SKM-1 treated with dmso at 0.1 percent for 144 hours (cell line): Measurements from ENCODE around the gene CASTOR1.

Experiments
- DNase-seq: peaks from one replicate; lab custom pipeline; 2025; ENCODE audit not compliant: unreplicated experiment; lab: John Stamatoyannopoulos, UW

CASTOR1 gene

DNA sequence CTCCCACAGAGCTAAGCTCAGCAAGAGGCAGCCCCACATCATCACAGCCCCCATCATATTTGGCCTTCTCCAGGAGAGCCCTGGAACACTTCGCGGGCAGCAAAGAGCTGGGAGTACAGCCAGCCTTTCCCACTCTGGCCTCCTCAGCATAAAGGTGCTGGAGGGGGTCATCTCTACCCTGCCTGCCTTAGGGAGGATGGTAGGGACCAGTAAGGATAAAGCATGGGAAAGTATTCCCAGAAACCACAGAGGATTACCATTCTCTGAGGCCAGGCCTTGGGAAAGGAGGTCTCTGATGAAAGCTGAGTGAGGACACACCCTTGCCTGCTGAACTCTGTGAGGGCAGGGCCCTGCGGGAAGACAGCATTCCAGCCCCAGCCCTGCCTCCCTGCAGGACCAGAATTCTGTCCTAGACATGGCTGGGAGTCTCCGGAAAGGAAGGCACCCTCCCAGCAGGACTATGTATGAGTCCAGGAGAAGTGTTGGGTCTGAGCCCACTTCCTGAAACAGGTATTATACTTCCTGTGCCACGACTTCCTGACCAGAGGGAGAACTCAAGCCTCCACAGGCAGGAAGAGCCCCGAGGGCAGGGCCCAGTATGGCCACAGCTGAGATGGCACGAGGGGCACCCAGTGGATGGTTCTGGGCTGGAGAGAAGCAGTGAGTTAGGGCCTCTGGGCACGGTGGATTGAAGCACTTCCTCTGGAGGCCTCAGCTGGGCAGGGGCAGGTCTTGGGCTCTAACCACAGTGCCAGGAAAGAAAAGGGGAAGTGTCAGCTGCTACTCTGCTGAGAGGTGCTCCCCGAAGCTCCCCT lies 12.9 kb upstream of the CASTOR1 start:
- peak; percentile 83 for DNase-seq

DNA sequence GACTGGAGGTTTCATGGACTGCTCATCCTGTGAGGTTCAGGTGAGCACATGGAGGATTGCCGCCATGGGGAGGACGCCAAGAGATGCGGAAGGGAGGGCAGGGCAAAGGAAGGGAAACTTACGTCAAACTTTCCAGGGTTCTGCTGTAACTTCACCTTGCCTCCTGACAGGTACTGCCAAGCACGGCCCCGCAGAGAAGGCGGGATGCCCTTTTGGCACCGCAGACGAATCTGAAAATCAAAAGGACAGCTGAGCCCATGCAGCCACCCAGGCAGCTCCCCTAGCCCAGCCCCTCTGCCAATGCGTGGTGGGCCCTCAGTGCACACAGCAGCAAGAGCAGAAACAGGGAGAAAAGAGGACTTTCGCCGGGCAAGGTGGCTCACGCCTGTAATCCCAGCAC lies 10.0 kb upstream of the CASTOR1 start:
- no peak for DNase-seq

DNA sequence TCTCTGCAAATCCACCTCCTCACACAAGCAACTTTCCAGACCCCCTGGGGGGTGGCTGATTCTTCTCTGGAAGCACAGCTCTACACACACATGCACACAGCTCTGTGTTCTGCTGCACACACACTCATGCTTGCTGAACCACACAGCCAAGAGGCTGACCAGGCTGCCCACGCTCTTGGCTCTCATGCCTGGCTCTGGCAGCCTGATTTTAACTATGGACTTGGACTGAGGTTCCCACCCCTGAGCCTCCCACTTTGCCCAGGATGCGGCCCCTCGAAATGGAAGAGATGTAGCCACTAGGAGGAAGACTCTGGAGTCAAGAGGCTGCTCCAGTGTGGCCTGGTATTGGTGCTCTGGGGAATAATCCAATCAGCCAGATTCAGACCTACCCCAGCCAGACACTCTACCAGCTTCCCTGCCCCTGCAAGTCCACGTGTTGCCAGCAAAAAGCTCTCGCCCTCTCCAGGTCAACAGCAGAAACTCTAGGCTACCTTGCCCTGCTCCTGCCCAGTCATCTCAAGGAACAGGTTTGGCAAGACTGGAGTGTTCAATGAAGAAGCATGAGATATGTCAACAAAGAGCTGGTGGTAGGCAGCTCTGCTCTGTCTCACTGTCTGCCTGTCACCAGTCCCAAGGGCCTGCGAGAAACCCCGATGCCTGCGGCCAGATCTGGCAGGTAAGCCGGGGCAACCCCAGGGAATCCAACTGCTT lies 8.8 kb upstream of the CASTOR1 start:
- no peak for DNase-seq

DNA sequence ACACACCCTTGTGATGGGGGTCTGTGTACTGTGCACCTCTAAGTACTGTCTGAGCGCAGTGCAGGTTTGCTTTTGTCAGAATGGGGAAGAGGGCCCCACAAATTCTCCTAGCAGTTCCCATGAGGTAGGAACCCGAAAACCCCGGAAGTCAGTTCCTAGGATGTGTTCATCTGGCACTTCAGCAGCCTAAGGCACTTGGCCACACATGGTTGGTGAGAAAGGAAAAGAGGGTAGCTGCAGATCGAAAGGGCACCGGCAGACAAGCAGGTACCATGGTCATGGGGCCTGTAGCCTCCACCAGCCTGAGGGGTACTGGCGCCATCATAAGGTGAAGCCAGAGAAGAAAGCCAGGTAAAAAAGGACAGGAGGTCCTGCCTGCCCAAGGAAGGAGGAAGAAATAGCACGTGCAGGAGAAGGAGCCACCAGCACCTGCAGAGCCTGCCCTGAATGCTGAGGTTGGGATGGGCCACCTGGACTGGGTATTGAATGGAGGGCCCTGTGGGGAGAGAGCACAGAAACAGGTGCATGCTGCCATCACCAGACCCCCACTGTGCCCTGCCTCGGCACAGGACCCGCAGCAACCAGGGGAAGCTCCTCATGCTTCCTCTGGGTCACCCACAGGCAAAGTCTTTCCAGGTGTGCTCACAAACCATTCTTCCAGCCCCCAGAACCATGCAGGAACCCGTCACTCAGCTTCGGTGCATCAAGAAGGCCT lies 8.1 kb upstream of the CASTOR1 start:
- DNase-seq, result no peak

DNA sequence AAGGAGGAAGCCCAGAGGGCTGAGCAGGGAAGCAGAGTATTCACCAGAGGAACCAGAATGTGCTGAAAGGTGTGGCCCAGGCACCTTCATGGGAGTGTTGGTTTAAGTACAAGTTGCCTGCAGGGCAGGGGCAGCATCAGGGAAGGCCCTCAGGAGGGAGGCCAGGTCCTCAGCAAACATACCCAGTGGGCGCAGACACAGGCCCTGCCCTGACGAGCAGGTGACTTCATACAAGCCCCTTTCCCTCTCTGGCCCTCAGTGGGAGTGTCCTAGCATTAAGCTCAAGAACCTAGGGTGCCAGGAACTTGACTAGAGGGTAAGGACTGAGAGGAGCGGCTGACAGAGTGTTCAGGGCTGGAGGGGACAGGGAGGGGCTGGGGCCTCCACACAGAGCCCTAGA lies 7.5 kb upstream of the CASTOR1 start:
- no peak for DNase-seq

DNA sequence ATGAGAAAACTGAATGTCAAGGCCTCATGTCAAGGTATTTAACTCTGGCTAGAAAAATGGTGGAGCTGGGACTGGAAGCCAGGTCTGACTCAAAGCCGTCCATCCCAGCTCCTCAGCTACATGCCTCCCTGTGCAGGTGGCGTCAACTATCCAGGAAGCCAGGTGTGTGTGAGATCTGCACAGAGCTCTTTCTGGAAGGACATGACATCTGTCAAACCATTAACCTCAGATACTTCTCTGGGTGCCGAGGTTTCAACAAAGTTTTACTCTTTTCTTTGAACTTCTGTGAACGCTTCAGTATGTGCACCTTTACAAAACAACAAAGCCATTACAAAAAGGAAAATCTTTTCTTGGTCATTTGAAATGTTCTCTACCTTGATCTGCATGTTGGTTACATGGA lies 7.0 kb upstream of the CASTOR1 start:
- DNase-seq, result no peak

DNA sequence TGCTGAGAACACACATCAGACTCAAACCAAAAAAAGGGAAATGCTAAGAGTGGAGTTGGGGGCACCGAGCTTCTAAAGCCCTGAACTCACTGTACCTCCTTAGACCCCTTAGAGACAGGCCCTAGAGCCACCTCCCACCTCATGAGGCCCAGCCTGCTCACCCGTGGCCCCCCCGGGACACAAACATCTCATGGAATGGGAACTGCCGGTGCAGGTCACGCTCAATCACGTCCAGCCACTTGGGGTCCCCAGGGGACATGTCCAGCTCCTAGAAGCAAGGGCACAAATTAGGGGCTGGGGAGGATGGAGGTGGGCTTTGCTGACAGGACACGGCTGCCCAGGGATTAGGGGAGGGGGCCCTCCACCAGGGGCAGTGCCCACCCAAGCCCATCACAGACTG lies 6.3 kb upstream of the CASTOR1 start:
- DNase-seq, result no peak

DNA sequence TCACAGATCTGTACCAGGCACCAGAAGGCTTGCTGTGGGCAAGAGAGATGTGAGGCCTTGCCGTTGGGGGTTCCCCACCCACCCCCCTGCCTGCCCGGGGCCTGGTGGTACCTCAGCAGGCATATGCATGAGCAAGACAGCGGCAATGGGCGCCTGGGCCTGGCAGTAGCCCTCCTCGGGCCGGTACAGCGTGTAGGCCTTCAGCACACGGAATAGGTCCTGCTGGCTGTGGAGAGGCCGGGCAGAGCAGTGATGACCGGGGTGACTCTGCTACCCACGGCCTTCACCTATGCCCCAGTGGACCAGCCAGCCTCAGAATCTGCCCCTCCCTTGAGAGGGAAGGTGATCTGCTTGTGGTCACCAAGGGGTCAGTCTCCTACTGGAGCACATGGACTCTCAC lies 5.5 kb upstream of the CASTOR1 start:
- no peak for DNase-seq

DNA sequence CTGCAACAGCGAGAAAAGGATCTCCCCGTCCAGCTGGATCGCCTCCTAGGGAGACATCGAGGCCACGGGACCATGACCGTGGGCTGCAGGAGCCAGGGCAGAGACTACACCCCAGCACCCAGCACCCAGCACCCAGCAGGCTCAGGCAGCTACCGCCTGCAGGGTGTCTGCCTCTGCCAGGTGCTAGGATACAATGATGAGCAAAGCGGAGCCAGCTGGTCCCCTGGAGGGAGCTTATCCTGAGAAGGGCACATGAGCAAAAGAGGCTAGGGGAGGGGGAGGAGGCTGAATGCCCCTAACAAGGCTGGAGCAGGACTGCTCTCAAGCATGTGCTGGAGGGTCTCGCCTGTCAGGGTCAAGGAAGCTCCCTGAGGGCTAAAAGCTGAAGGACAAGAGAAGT lies 4.8 kb upstream of the CASTOR1 start:
- DNase-seq, result no peak

DNA sequence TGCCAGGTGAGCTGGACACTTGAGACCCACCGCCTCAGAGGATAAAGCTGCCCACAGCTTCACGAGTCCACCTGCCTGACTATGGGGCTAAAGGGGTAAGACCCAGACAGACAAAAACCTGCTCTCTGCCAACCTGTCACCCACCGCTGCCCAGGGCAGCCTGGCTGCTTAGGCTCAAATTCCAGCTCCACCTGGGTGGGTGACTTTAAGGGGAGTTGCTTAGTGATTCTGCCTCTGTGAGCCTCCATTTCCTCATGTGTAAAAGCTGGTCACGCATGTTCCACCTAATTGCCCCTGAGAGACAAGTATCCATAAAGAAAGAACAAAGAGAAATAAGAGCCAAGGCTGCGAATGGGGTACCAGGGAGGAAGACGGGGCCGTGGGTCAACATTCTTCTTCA lies 3.7 kb upstream of the CASTOR1 start:
- no peak for DNase-seq

DNA sequence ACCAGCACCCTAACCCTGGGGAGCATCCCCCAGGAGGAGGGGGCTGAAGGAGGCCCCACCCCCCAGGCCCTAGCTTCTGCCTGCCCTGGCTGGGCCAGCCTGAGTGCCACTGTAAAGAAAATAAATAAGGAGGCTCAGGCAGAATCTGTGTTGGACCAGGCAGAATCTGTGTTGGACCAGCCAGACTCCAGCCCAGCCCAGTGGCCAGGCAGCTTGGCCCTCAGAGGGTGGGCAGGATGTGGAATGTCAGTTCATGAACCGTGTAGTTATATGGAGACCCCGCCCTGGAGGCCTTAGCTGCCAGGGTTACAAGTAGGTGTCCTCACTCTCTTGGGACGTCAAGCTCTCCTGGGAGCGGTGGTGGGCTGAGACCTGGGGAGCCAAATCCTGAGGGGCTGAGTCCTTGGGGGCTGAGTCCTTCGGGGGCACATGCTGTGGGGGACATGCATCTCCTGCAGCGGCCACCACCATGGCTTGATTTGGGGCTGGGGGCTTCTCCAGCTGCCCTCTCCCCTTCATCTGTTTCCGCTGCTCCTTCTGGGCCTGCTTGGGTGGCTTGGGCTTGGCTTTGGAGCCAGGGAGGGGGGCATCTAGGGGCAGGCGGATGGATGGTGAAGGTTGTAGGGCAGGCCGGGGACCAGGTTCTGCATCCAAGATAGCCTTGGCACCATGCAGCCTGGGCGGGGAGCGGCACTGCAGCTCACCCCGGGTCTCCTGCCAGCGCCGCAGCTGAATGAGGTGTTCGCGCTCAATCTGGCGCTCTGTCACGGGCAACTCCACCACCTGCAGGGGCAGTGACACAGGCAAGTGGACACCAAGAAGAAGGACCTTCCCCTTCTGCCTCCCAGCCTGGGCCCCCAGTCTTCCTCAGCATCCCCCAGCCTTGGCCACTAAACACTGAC lies 3.0 kb upstream of the CASTOR1 start:
- no peak for DNase-seq

DNA sequence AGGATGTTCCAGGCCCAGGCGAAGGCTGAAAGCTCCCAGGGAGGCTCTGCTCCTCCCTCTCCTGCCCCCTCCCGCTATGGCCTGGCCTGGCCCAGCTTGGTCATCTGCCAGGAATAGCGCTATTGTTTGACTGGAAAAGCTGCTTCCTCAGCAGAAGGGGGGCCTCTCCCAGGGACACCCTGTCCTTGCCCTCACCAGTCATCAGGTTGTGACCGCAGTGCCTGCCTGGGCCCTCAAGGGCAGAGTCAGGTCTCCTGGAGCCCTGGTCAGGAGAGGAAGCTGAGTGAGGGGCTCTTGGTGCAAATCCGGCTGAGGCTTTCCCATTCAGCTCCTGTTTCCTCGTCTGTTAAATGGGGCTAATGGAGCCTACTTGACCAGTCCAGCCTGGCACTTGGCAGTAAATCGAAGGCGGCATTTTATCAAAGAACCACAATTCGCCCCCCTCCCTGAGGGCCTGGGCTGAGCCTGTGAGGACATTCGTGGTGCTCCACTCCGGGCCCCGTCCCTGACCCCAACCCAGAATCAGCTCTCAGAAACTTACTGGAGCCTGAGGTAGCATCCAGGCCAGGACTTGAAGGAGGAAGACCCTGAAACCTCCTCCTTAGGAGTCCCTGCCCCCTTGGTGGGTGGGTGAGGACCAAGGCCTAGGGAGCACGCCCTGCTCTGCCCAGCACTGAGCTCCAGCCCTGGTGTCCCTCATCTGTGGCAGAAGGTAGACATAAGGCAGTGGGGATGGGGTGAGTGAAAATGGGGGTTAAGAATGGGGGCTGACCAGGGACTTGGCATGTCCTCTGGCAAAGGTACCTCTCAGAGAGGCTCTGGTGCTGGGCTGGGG lies 2.0 kb upstream of the CASTOR1 start:
- DNase-seq, result no peak

DNA sequence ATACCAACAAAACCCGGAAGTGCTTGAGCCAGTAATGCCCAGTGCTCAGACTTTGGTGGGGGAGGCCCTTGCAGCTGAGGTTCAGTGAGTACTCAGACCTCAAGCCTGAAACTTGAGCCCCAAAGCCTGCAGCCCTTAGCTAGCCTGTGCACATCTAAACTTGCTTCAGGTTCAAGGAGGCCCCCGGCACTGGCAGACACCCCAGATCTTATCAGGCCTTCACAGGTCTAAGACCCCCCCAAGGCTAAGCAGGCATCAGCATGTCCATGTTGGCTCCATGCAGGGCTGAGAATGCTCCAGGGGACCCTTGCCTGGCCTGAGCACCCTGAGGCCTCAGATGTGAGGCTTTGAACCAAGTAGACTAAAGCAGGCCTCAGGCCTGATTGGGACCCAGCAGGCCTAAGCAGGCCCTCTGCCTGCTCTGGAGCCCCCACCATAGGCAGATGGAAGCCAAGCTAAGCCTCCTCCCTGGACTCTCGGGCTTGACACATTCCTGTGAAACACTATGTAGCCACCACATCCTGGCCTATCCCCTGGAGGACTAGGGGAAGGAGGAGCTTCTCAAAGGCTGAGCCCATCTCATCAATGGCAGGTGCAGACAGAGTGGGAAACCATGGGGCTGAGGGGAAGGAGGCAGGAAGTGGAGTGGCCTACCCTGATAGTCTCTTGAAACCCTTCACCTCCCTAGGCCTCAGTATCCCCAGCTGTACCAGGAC lies 1.2 kb upstream of the CASTOR1 start:
- DNase-seq, result no peak

DNA sequence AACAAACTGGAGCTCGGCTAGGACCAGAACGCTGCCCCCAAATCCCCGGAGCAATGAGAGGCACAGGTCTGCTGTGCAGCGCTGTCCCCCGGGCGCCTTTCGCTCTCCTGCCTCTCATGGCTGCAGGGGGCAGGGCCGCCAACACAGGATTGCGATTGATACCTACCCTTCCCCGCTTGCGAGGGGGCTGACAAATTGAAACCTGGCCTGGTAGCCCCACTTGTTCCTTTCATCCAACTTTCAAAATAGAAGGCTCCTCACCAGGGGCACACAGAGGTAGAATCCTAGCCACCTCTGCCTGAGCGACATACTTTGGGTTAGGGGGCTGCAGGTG lies 642 bp upstream of the CASTOR1 start:
- DNase-seq, result no peak

DNA sequence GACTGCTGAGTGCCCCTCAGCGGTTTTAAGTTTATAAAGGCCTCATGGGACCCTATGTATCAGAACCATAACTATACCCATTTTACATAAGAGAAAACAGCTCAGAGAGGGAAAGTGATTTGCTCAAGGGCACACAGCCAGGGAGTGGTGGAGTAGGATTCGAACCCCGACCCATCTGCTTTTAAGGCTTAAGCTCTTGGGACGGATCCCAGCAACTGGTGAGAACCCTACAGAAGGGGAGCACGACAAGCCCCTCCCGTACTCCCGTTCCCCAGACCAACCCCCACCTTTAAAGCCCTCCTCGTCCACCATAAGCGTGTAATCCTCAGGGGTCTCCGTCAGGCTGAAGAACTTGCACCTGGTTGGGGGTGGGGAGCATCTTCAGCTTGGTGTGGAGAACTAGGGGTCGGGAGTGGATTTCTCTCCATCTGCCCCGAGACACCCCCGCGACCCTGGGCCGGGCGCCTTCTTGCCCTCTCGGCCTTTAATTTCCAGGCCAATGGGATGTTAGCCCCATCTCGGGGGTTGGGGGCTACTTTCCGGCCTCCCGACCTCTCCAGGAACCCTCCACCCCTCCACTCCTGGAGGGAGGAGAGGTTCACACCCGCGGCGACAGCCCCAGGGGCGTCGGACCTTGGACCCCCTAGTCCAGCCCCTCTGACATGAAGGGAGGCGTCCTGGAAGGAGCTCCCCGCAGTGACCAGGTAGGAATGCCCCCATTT lies 725 bp downstream of the CASTOR1 start:
- DNase-seq, result no peak

DNA sequence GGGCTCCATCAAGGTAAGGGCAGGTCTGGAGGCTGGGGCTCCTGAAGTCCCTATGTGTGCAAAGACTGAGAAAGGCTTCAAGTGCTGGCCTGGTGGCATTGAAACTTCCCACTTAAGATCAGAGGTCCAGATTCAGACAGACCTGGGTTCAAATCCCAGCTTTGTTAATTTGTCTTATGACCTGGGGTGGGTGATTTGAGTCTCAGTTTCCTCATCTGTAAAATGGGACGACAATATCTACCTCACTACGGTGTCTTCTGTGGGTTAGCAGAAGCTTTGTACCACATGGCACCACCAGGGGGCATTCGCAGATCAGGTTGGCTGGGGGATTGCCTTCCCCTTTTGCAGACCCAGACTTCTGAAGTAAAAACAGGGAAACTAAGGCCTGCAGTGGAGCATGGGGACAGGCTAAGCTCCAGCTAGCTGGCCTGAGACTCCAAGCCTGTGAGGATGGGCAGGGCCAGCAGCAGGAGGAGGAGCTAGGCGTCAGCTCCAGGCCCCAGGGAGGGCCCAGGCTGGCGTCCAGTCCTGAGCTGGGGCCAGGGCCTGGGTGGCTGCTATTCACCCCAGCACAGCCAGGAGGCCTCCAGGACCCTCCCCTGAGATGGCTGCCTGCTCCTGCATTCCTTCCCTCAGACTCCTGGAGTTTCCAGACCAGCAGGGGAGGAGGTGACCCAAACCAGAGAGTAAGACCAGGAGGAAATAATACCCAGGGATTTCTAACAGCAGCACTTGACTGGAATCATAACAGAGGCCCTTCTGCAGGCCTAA lies 1.5 kb downstream of the CASTOR1 start:
- peak; percentile 70 for DNase-seq

DNA sequence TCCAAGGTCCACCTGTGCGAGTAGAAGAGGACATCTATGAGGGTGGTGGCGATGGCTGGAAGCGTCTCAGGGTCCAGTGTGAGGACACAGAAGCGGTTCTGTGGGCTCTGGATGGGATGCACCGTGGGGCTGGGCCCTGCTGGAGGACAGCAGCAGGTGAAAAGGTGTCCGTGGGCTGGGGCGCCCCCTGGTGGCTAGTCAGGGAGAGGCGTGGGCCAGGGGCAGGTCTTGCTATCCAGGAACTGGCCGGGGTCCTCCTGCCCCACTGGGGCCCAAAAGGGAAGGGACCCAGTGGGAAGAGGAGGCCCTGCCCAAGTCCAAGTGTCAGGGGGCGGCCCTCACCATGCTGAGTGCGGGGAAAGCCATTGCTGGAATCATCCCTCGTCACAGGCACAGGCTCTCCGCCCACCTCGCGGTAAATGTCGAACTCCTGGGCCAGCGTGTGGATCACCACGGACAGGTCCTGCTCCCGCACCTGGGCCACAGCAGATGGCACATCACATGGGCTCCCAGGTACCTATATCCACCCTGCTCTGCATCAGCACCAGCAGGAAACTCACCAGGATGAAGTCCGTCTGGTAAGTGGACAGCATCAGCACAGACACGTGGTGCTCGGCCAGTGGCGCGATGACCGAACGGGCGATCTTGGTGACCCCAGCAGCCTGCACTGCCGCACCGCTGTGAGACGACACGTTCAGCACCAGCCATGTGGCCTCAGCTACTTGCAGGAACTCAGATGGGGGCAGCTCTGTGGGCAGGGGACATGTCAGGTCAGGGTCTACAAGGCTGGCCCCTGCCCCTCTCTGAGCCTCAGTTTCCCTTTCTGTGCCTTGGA lies 2.3 kb downstream of the CASTOR1 start:
- peak; percentile 39 for DNase-seq
